Measurements from ENCODE around the gene RAB3IL1.
A peak's percentile ranks its signal among the peaks of the same experiment; 100 is the strongest.

The RAB3IL1 gene

GRCh38 chr11:61880031-61880430, 37.3 kb downstream of the RAB3IL1 start:
- H3K4me1 ChIP-seq (ENCODE audit: control insufficient read depth, insufficient read depth, low read length, poor library complexity, severe bottlenecking), result no peaks in the 10 kb centered on the region
- no peak for DNase-seq
- no peaks in the 10 kb centered on the region for H3K36me3 ChIP-seq (ENCODE audit: control insufficient read depth, insufficient read depth, low read length)
- H3K4me3 ChIP-seq (ENCODE audit: insufficient read depth, low read depth, low read length, poor library complexity, severe bottlenecking), result no peak overlapping the region
- H3K27me3 ChIP-seq (replicated peaks; ENCODE audit: control insufficient read depth, insufficient read depth, low read length, poor library complexity, severe bottlenecking), result no peaks in the 10 kb centered on the region
- H3K27ac ChIP-seq (ENCODE audit: insufficient read depth, low read length, poor library complexity, severe bottlenecking), result no peak overlapping the region
- no peaks in the 10 kb centered on the region for H3K9me3 ChIP-seq (ENCODE audit: control insufficient read depth, low read length)

GRCh38 chr11:61879152-61879551, 38.2 kb downstream of the RAB3IL1 start:
- no peak for DNase-seq
- Histone ChIP-seq H3K27me3 (replicated peaks; ENCODE audit: control insufficient read depth, insufficient read depth, low read length, poor library complexity, severe bottlenecking) (no peaks in the 10 kb centered on the region), H3K4me1 (ENCODE audit: control insufficient read depth, insufficient read depth, low read length, poor library complexity, severe bottlenecking) (no peaks in the 10 kb centered on the region), H3K9me3 (ENCODE audit: control insufficient read depth, low read length) (no peaks in the 10 kb centered on the region), H3K36me3 (ENCODE audit: control insufficient read depth, insufficient read depth, low read length) (no peaks in the 10 kb centered on the region), H3K4me3 (ENCODE audit: insufficient read depth, low read depth, low read length, poor library complexity, severe bottlenecking) (no peak overlapping the region), H3K27ac (ENCODE audit: insufficient read depth, low read length, poor library complexity, severe bottlenecking) (no peak overlapping the region)

- Histone ChIP-seq H3K27me3 (replicated peaks; ENCODE audit: control insufficient read depth, insufficient read depth, low read length, poor library complexity, severe bottlenecking) (no peaks in the 10 kb centered on the region), H3K36me3 (ENCODE audit: control insufficient read depth, insufficient read depth, low read length) (no peaks in the 10 kb centered on the region), H3K9me3 (ENCODE audit: control insufficient read depth, low read length) (no peaks in the 10 kb centered on the region), H3K4me1 (ENCODE audit: control insufficient read depth, insufficient read depth, low read length, poor library complexity, severe bottlenecking) (peaks cover 8% of the 10 kb centered on the region), H3K27ac (ENCODE audit: insufficient read depth, low read length, poor library complexity, severe bottlenecking) (no peak overlapping the region), H3K4me3 (ENCODE audit: insufficient read depth, low read depth, low read length, poor library complexity, severe bottlenecking) (no peak overlapping the region)
- no peak for DNase-seq
These were observed 41.7 kb downstream of the RAB3IL1 start for GRCh38 chr11:61875698-61876097.

- Histone ChIP-seq H3K4me1 (ENCODE audit: control insufficient read depth, insufficient read depth, low read length, poor library complexity, severe bottlenecking) (peaks cover 8% of the 10 kb centered on the region), H3K27ac (ENCODE audit: insufficient read depth, low read length, poor library complexity, severe bottlenecking) (no peak overlapping the region), H3K27me3 (replicated peaks; ENCODE audit: control insufficient read depth, insufficient read depth, low read length, poor library complexity, severe bottlenecking) (no peaks in the 10 kb centered on the region), H3K9me3 (ENCODE audit: control insufficient read depth, low read length) (no peaks in the 10 kb centered on the region), H3K36me3 (ENCODE audit: control insufficient read depth, insufficient read depth, low read length) (no peaks in the 10 kb centered on the region), H3K4me3 (ENCODE audit: insufficient read depth, low read depth, low read length, poor library complexity, severe bottlenecking) (no peak overlapping the region)
- no peak for DNase-seq
These were observed 42.5 kb downstream of the RAB3IL1 start for GRCh38 chr11:61874853-61875252.

- DNase-seq, result no peak
- Histone ChIP-seq H3K27me3 (replicated peaks; ENCODE audit: control insufficient read depth, insufficient read depth, low read length, poor library complexity, severe bottlenecking) (no peaks in the 10 kb centered on the region), H3K27ac (ENCODE audit: insufficient read depth, low read length, poor library complexity, severe bottlenecking) (no peak overlapping the region), H3K9me3 (ENCODE audit: control insufficient read depth, low read length) (no peaks in the 10 kb centered on the region), H3K36me3 (ENCODE audit: control insufficient read depth, insufficient read depth, low read length) (no peaks in the 10 kb centered on the region), H3K4me1 (ENCODE audit: control insufficient read depth, insufficient read depth, low read length, poor library complexity, severe bottlenecking) (peaks cover 8% of the 10 kb centered on the region), H3K4me3 (ENCODE audit: insufficient read depth, low read depth, low read length, poor library complexity, severe bottlenecking) (no peak overlapping the region)
These were observed 43.0 kb downstream of the RAB3IL1 start for GRCh38 chr11:61874377-61874809.

GRCh38 chr11:61873588-61874376, 43.6 kb downstream of the RAB3IL1 start:
- DNase-seq, result no peak
- H3K9me3 ChIP-seq (ENCODE audit: control insufficient read depth, low read length), result no peaks in the 10 kb centered on the region
- no peaks in the 10 kb centered on the region for H3K36me3 ChIP-seq (ENCODE audit: control insufficient read depth, insufficient read depth, low read length)
- no peaks in the 10 kb centered on the region for H3K27me3 ChIP-seq (replicated peaks; ENCODE audit: control insufficient read depth, insufficient read depth, low read length, poor library complexity, severe bottlenecking)
- no peak overlapping the region for H3K27ac ChIP-seq (ENCODE audit: insufficient read depth, low read length, poor library complexity, severe bottlenecking)
- H3K4me3 ChIP-seq (ENCODE audit: insufficient read depth, low read depth, low read length, poor library complexity, severe bottlenecking), result no peak overlapping the region
- peaks cover 8% of the 10 kb centered on the region for H3K4me1 ChIP-seq (ENCODE audit: control insufficient read depth, insufficient read depth, low read length, poor library complexity, severe bottlenecking)

GRCh38 chr11:61872935-61873565, 44.3 kb downstream of the RAB3IL1 start:
- peaks cover 8% of the 10 kb centered on the region for H3K4me1 ChIP-seq (ENCODE audit: control insufficient read depth, insufficient read depth, low read length, poor library complexity, severe bottlenecking)

GRCh38 chr11:61871158-61871597, 46.2 kb downstream of the RAB3IL1 start:
- Histone ChIP-seq H3K9me3 (ENCODE audit: control insufficient read depth, low read length) (no peaks in the 10 kb centered on the region), H3K4me1 (ENCODE audit: control insufficient read depth, insufficient read depth, low read length, poor library complexity, severe bottlenecking) (peaks cover 8% of the 10 kb centered on the region), H3K4me3 (ENCODE audit: insufficient read depth, low read depth, low read length, poor library complexity, severe bottlenecking) (no peak overlapping the region), H3K27ac (ENCODE audit: insufficient read depth, low read length, poor library complexity, severe bottlenecking) (no peak overlapping the region), H3K27me3 (replicated peaks; ENCODE audit: control insufficient read depth, insufficient read depth, low read length, poor library complexity, severe bottlenecking) (no peaks in the 10 kb centered on the region), H3K36me3 (ENCODE audit: control insufficient read depth, insufficient read depth, low read length) (no peaks in the 10 kb centered on the region)
- DNase-seq, result peak; percentile 21 to 40 (median 36)

More at GRCh38 chr11:61872935-61873565, 44.3 kb downstream of the RAB3IL1 start:
- Histone ChIP-seq H3K27ac (ENCODE audit: insufficient read depth, low read length, poor library complexity, severe bottlenecking) (no peak overlapping the region), H3K27me3 (replicated peaks; ENCODE audit: control insufficient read depth, insufficient read depth, low read length, poor library complexity, severe bottlenecking) (no peaks in the 10 kb centered on the region), H3K4me3 (ENCODE audit: insufficient read depth, low read depth, low read length, poor library complexity, severe bottlenecking) (no peak overlapping the region), H3K9me3 (ENCODE audit: control insufficient read depth, low read length) (no peaks in the 10 kb centered on the region), H3K36me3 (ENCODE audit: control insufficient read depth, insufficient read depth, low read length) (no peaks in the 10 kb centered on the region)
- no peak for DNase-seq

- no peak overlapping the region for H3K27ac ChIP-seq (ENCODE audit: insufficient read depth, low read length, poor library complexity, severe bottlenecking)
- no peak for DNase-seq
- H3K36me3 ChIP-seq (ENCODE audit: control insufficient read depth, insufficient read depth, low read length), result no peaks in the 10 kb centered on the region
- no peaks in the 10 kb centered on the region for H3K9me3 ChIP-seq (ENCODE audit: control insufficient read depth, low read length)
- no peak overlapping the region for H3K4me3 ChIP-seq (ENCODE audit: insufficient read depth, low read depth, low read length, poor library complexity, severe bottlenecking)
- H3K4me1 ChIP-seq (ENCODE audit: control insufficient read depth, insufficient read depth, low read length, poor library complexity, severe bottlenecking), result peaks cover 8% of the 10 kb centered on the region
- no peaks in the 10 kb centered on the region for H3K27me3 ChIP-seq (replicated peaks; ENCODE audit: control insufficient read depth, insufficient read depth, low read length, poor library complexity, severe bottlenecking)
These were observed 46.8 kb downstream of the RAB3IL1 start for GRCh38 chr11:61870541-61871031.
